ENCODE data around the gene RCSD1. TPM values are rescaled to one million over a fixed set of nuclear protein-coding genes. Genes with fewer than 3 reads are reported as not detected.

RCSD1 gene, protein sequence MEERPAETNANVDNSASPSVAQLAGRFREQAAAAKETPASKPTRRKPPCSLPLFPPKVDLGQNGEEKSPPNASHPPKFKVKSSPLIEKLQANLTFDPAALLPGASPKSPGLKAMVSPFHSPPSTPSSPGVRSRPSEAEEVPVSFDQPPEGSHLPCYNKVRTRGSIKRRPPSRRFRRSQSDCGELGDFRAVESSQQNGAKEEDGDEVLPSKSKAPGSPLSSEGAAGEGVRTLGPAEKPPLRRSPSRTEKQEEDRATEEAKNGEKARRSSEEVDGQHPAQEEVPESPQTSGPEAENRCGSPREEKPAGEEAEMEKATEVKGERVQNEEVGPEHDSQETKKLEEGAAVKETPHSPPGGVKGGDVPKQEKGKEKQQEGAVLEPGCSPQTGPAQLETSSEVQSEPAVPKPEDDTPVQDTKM
- total RNA-seq (0.28 and 1.00 TPM in 2 replicates), polyA plus RNA-seq (0.08 and 0.13 TPM in 2 replicates), polyA minus RNA-seq (0.91 and 1.3 TPM in 2 replicates), Bru-seq, nascent RNA (percentile 25 among the genes with signal in this experiment), BruChase-seq, experiment 1, labeled RNA remaining after a 6-hour chase (percentile 1 among the genes with signal in this experiment), BruChase-seq, experiment 2, labeled RNA remaining after a 2-hour chase (percentile 4 among the genes with signal in this experiment)
- polyA plus RNA-seq (2011; cell fraction: cytosol; rRNA removed), result 0.09 and 0.13 TPM in 2 replicates
- polyA plus RNA-seq (2011; cell fraction: nucleus; rRNA removed), result 0.08 TPM in 1 of 2 replicates, not detected in the other
- 0.07 and 0.08 TPM in 2 replicates for polyA plus RNA-seq (2012)
- not detected for polyA minus RNA-seq (2011; cell fraction: cytosol; rRNA and poly(A)+ RNA removed)
- 0.14 TPM in 1 of 2 replicates, not detected in the other for polyA minus RNA-seq (2011; cell fraction: nucleus; rRNA and poly(A)+ RNA removed)
- long read RNA-seq, partial matches to known transcripts, result 1 of 1 reads
- long read RNA-seq, other reads (novel, unspliced or antisense), result 0 of 1 reads

DNA sequence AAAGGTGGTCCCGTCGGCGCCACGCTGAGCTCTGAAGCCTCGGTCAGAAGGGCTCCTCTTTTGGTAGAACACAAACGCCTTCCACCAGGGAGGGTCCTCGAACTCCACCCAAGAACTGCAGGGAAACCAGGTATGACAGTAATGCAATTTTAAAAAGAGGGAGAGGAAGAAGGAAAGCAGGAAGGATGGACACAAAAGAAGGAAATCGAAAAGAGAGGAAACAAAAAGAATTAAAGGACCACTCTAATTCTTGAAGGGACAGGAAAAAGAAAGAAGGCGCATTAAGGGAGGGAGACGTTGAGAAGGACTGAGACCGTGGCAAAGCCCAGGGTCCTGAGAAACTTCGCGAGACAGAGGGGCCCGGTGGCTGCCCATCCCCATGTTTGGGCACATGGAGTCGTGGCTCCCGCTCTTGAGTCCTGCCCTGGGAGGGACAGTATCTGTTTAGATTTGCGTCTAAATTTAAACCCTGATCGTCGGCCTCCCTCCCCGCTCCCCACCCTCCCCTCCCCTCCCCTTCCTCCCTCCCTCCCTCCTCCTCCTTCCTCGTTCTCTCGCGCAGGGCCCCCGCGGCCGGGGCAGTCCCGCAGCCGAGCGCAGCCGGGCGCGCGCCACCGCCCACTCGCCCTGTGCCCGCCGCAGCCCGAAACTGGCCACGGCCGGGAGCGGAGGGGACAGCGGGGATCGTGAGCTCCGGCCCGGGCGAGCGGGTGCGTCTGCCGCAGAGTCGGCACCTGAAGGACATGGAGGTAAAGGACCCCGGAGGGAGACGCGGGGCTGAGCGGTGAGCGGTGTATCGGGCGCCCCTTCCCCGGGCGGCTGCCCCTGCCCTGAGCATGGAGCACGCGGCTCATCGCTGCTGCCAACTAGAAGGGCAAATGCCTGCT, at the start of gene RCSD1:
Gene RCSD1 (plus strand): TSS at position 552 of the 887 bp plus-strand sequence. CDS start 192 bp downstream, at position 744.
- dilution Hi-C loops (cut with MboI; ENCODE audit: extremely low pct_ligation_motif_present, low sequenced_read_pairs) (no loop called here), intact Hi-C loops (cut with micrococcal nuclease) (no loop called here)
- no TSS peak for BruUV-seq (replicated peaks)
- no peak within 1 kb of the TSS for H3K9ac ChIP-seq (replicated peaks; ENCODE audit: extremely low read depth, insufficient read depth, low read length)
- ChIA-PET POLR2A (no interaction called here), CTCF (no interaction called here)
- no peaks in the 10 kb centered on the region for H3K9me1 ChIP-seq (replicated peaks; ENCODE audit: control insufficient read depth, extremely low read depth, insufficient read depth, low read length)
- FAIRE-seq (no peak), DNase-seq (ENCODE audit: low read depth, low spot score) (no peak)
- H3K36me3 ChIP-seq (ENCODE audit: control insufficient read depth in 2 of 2, extremely low read depth in 1 of 2, insufficient read depth in 2 of 2, low read length in 2 of 2), result no peaks in the 10 kb centered on the region
- H3K27me3 ChIP-seq (ENCODE audit: control insufficient read depth in 2 of 2, insufficient read depth in 2 of 2, low read length in 2 of 2), result peaks cover 32 to 37% of the 10 kb centered on the region in 2 experiments
- no peak within 1 kb of the TSS for H3K27ac ChIP-seq (ENCODE audit: insufficient read depth, low read depth, low read length)
- no peak within 1 kb of the TSS for H3K4me2 ChIP-seq (ENCODE audit: insufficient read depth, low read length)
- no peaks in the 10 kb centered on the region for H3K79me2 ChIP-seq (ENCODE audit: control insufficient read depth, insufficient read depth, low read length)
- H3K4me3 ChIP-seq (replicated peaks in 1 of 3; ENCODE audit: insufficient read depth in 1 of 3, low read depth in 1 of 3, low read length in 3 of 3), result peak within 1 kb of the TSS in 1 of 3 experiments; percentile 13
- TF ChIP-seq EZH2 (IDR thresholded peaks at IDR 0.05; ENCODE audit: borderline replicate concordance, low read depth, low read length, severe bottlenecking), result peak; percentile 81
- no peak for TF ChIP-seq FOS (IDR thresholded peaks at IDR 0.05; ENCODE audit: borderline replicate concordance, insufficient read depth, low read length)
- H3K9me3 ChIP-seq (replicated peaks; ENCODE audit: control insufficient read depth, insufficient read depth, low read length), result no peaks in the 10 kb centered on the region
- H3K4me1 ChIP-seq (ENCODE audit: control insufficient read depth, extremely low read depth, insufficient read depth, low read length), result no peaks in the 10 kb centered on the region
- H4K20me1 ChIP-seq (replicated peaks; ENCODE audit: control insufficient read depth, extremely low read depth, insufficient read depth, low read length), result no peaks in the 10 kb centered on the region
- no peak within 1 kb of the TSS for H2AFZ ChIP-seq (ENCODE audit: low read depth, low read length)
